SK-N-SH (cell line): Measurements from ENCODE around the gene GALC.

Experiments used
- EP300 ChIP-seq, 2 experiments: IDR thresholded peaks; 2 replicates each; pipeline versions ENCODE4 v1.4.0 to v1.6.1; 2012; ENCODE audit warnings: borderline replicate concordance in 1 of 2, low read depth in 1 of 2, low read length in 1 of 2
- FOXM1 ChIP-seq: IDR thresholded peaks from 2 replicates; pipeline ENCODE4 v1.4.0; 2012; ENCODE audit warnings: low read depth, mild to moderate bottlenecking
- JUND ChIP-seq: IDR thresholded peaks from 2 replicates; pipeline ENCODE4 v1.4.0; 2012
- POLR2AphosphoS5 ChIP-seq: IDR thresholded peaks from 2 replicates; pipeline ENCODE4 v1.6.1; 2012; ENCODE audit warnings: low read depth, low read length
- RCOR1 ChIP-seq: fragments of 150-350 bp; IDR thresholded peaks from 2 replicates; pipeline ENCODE4 v1.6.1; 2017; ENCODE audit warnings: antibody characterized with exemption, low read length
- RFX5 ChIP-seq: IDR thresholded peaks from 2 replicates; pipeline ENCODE4 v1.6.1; 2012; ENCODE audit warnings: mild to moderate bottlenecking, improper control_type of control experiment, low read length
- YY1 ChIP-seq: IDR thresholded peaks from 2 replicates; pipeline ENCODE4 v1.4.0; 2012; ENCODE audit warnings: low read depth, mild to moderate bottlenecking
- TF ChIP-seq, protein P1 (sequence below): fragments of 200-600 bp; sonication (generic); IDR thresholded peaks from 2 replicates; pipeline ENCODE4 v1.6.1; 2017; ENCODE audit warnings: antibody characterized with exemption, mild to moderate bottlenecking, moderate library complexity
- TF ChIP-seq, protein P2 (sequence below): IDR thresholded peaks from 2 replicates; pipeline ENCODE4 v1.4.0; 2012; ENCODE audit warnings: low read depth, borderline replicate concordance
- TF ChIP-seq, protein P3 (sequence below): IDR thresholded peaks from 2 replicates; pipeline ENCODE4; 2012

DNA sequence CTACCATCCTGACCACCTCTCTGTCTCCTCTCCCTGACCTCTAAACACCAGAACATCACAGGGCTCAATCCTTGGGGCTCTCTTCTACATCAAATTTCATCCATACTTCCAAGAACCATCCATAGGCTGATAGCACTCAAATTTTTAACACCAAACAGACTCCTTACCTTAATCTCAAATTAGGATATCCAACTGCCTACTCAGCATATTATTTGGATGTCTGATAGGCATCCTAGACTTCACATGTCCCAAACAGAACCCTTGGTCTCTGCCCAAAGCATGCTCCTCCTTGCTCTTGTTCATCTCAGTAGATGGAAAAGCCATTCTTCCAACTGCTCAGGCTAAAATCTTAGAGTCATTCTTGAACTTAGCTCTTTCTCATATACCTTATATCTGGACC lies 91.3 kb downstream of the GALC start:
- TF ChIP-seq RCOR1 (no peak), JUND (no peak), YY1 (no peak), POLR2AphosphoS5 (no peak), RFX5 (no peak), EP300 (IDR thresholded peaks at IDR 0.05; ENCODE audit: borderline replicate concordance in 1 of 2, low read depth in 1 of 2, low read length in 1 of 2) (no peak), FOXM1 (no peak)
- TF ChIP-seq, protein P1, sequence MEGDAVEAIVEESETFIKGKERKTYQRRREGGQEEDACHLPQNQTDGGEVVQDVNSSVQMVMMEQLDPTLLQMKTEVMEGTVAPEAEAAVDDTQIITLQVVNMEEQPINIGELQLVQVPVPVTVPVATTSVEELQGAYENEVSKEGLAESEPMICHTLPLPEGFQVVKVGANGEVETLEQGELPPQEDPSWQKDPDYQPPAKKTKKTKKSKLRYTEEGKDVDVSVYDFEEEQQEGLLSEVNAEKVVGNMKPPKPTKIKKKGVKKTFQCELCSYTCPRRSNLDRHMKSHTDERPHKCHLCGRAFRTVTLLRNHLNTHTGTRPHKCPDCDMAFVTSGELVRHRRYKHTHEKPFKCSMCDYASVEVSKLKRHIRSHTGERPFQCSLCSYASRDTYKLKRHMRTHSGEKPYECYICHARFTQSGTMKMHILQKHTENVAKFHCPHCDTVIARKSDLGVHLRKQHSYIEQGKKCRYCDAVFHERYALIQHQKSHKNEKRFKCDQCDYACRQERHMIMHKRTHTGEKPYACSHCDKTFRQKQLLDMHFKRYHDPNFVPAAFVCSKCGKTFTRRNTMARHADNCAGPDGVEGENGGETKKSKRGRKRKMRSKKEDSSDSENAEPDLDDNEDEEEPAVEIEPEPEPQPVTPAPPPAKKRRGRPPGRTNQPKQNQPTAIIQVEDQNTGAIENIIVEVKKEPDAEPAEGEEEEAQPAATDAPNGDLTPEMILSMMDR: no peak
- TF ChIP-seq, protein P2, sequence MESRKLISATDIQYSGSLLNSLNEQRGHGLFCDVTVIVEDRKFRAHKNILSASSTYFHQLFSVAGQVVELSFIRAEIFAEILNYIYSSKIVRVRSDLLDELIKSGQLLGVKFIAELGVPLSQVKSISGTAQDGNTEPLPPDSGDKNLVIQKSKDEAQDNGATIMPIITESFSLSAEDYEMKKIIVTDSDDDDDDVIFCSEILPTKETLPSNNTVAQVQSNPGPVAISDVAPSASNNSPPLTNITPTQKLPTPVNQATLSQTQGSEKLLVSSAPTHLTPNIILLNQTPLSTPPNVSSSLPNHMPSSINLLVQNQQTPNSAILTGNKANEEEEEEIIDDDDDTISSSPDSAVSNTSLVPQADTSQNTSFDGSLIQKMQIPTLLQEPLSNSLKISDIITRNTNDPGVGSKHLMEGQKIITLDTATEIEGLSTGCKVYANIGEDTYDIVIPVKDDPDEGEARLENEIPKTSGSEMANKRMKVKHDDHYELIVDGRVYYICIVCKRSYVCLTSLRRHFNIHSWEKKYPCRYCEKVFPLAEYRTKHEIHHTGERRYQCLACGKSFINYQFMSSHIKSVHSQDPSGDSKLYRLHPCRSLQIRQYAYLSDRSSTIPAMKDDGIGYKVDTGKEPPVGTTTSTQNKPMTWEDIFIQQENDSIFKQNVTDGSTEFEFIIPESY: no peak
- TF ChIP-seq, protein P3, sequence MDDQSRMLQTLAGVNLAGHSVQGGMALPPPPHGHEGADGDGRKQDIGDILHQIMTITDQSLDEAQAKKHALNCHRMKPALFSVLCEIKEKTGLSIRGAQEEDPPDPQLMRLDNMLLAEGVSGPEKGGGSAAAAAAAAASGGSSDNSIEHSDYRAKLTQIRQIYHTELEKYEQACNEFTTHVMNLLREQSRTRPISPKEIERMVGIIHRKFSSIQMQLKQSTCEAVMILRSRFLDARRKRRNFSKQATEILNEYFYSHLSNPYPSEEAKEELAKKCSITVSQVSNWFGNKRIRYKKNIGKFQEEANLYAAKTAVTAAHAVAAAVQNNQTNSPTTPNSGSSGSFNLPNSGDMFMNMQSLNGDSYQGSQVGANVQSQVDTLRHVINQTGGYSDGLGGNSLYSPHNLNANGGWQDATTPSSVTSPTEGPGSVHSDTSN: no peak
